ENCODE data around the gene OSR1.
A peak's percentile ranks its signal among the peaks of the same experiment; 100 is the strongest.
"Not testable (repeated sequence)": the region's sequence is repeated elsewhere in the genome, so short reads cannot be mapped to it uniquely, and the experiment has no call there.

Gene OSR1

GRCh38 chr2:19358242-19359020 is at the start of gene OSR1:
Gene OSR1 (minus strand): TSS chr2:19358623. CDS start chr2:19353805, 4,818 bp downstream.
- peak; percentile 50 for DNase-seq (ENCODE audit: low spot score)

- DNase-seq (ENCODE audit: low spot score) = no peak
Measured at GRCh38 chr2:19403785-19404184, 45.4 kb upstream of the OSR1 start.

GRCh38 chr2:19392191-19392590 is 33.8 kb upstream of the OSR1 start:
- DNase-seq (ENCODE audit: low spot score) = no peak

GRCh38 chr2:19389469-19389868 is 31.0 kb upstream of the OSR1 start:
- DNase-seq (ENCODE audit: low spot score) = not testable (repeated sequence)

- DNase-seq (ENCODE audit: low spot score) = no peak
Measured at GRCh38 chr2:19380532-19380931, 22.1 kb upstream of the OSR1 start.

GRCh38 chr2:19378939-19379338 is 20.5 kb upstream of the OSR1 start:
- no peak for DNase-seq (ENCODE audit: low spot score)

GRCh38 chr2:19377717-19378116 is 19.3 kb upstream of the OSR1 start:
- DNase-seq (ENCODE audit: low spot score) = no peak

- DNase-seq (ENCODE audit: low spot score) = no peak
Measured at GRCh38 chr2:19373352-19373751, 14.9 kb upstream of the OSR1 start.

- DNase-seq (ENCODE audit: low spot score) = no peak
Measured at GRCh38 chr2:19371996-19372582, 13.7 kb upstream of the OSR1 start.

- DNase-seq (ENCODE audit: low spot score) = peak; percentile 45
Measured at GRCh38 chr2:19369341-19369955, 11.0 kb upstream of the OSR1 start.

- DNase-seq (ENCODE audit: low spot score) = no peak
Measured at GRCh38 chr2:19368760-19369159, 10.3 kb upstream of the OSR1 start.

- DNase-seq (ENCODE audit: low spot score) = no peak
Measured at GRCh38 chr2:19367326-19367725, 8.9 kb upstream of the OSR1 start.

- DNase-seq (ENCODE audit: low spot score) = no peak
Measured at GRCh38 chr2:19365126-19365525, 6.7 kb upstream of the OSR1 start.

GRCh38 chr2:19364014-19364413 is 5.6 kb upstream of the OSR1 start:
- no peak for DNase-seq (ENCODE audit: low spot score)

- DNase-seq (ENCODE audit: low spot score) = no peak
Measured at GRCh38 chr2:19363474-19363778, 5.0 kb upstream of the OSR1 start.

- peak; percentile 88 for DNase-seq (ENCODE audit: low spot score)
Measured at GRCh38 chr2:19362755-19363473, 4.5 kb upstream of the OSR1 start.

GRCh38 chr2:19362094-19362754 is 3.8 kb upstream of the OSR1 start:
- peak; percentile 59 for DNase-seq (ENCODE audit: low spot score)

- DNase-seq (ENCODE audit: low spot score) = no peak
Measured at GRCh38 chr2:19361325-19361990, 3.0 kb upstream of the OSR1 start.

GRCh38 chr2:19360966-19361321 is 2.5 kb upstream of the OSR1 start:
- no peak for DNase-seq (ENCODE audit: low spot score)

GRCh38 chr2:19360266-19360965 is 2.0 kb upstream of the OSR1 start:
- DNase-seq (ENCODE audit: low spot score) = no peak

- DNase-seq (ENCODE audit: low spot score) = no peak
Measured at GRCh38 chr2:19359456-19359855, 1.0 kb upstream of the OSR1 start.

Measured in SW480 (cell line).